Left lung (tissue), 10 donors: ENCODE results near the gene SEC22C. TPM values are rescaled to one million over a fixed set of nuclear protein-coding genes. Genes with fewer than 3 reads are reported as not detected.

Source experiments
- ATAC-seq: fragments of 200-7000 bp; cut with Tn5 transposase; one replicate; pipeline ENCODE4 v1.9.1; 2020; ENCODE audit warnings: moderate library complexity
- DNase-seq, 4 donors: peaks; one replicate each; pipeline ENCODE4 v3.0.0-alpha.2; 2013 to 2020
- H3K27ac ChIP-seq, 2 donors: fragments of 200-600 bp; sonication (generic) in 1 of 2; one replicate each; pipeline versions ENCODE4 v1.5.0 to v1.8.0; 2020 to 2021
- H3K27me3 ChIP-seq, 2 donors: fragments of 200-600 bp; sonication (generic) in 1 of 2; one replicate each; pipeline versions ENCODE4 v1.5.0 to v1.8.0; 2020 to 2021
- H3K36me3 ChIP-seq, 2 donors: fragments of 200-600 bp; sonication (generic) in 1 of 2; one replicate each; pipeline versions ENCODE4 v1.5.0 to v1.8.0; 2020 to 2021
- H3K4me1 ChIP-seq, 2 donors: fragments of 200-600 bp; one replicate each; pipeline ENCODE4 v1.8.0; 2021
- H3K4me3 ChIP-seq, 2 donors: fragments of 200-600 bp; sonication (generic) in 1 of 2; one replicate each; pipeline versions ENCODE4 v1.5.0 to v1.8.0; 2020 to 2021; ENCODE audit warnings: mild to moderate bottlenecking in 1 of 2
- H3K9me3 ChIP-seq, 2 donors: fragments of 200-600 bp; sonication (generic) in 1 of 2; one replicate each; pipeline versions ENCODE4 v1.5.0 to v1.8.0; 2020 to 2021
- intact Hi-C, 2 donors: fragments of 100-400 bp; cut with DNase I; formaldehyde crosslinking; loops; one replicate each; pipeline versions ENCODE4 v1.11.2 to v1.14.2; 2022
- polyA plus RNA-seq, 6 donors: library from polyadenylated mRNA; unstranded; fragments of 120-200 nt; gene quantifications; one replicate each; pipeline ENCODE4 v1.2.1, GENCODE V29; 2013; ENCODE audit not compliant: insufficient read length in 6 of 6
- total RNA-seq, 2 donors: library from RNA; stranded (reverse); fragmentation: NEBNext Ultra II Directional; extraction: Animal tissue kit (Norgen Biotek cat#: 25700); gene quantifications; one replicate each; pipeline ENCODE4 v1.2.1, GENCODE V29; 2021
- TF ChIP-seq, protein P1 (sequence below), 2 donors: fragments of 200-600 bp; sonication (generic) in 1 of 2; IDR thresholded peaks; one replicate each; pipeline versions ENCODE4 v1.5.0 to v1.8.0; 2021; ENCODE audit warnings: antibody characterized with exemption in 2 of 2
- donor health status: DM: no; HTN: yes; CAD: no.
- donor health status: DM: no; HTN: no; CAD: no.

Gene SEC22C
- total and polyA plus RNA-seq, 8 donors: 40.9 to 55.2 (median 46.1) TPM

DNA sequence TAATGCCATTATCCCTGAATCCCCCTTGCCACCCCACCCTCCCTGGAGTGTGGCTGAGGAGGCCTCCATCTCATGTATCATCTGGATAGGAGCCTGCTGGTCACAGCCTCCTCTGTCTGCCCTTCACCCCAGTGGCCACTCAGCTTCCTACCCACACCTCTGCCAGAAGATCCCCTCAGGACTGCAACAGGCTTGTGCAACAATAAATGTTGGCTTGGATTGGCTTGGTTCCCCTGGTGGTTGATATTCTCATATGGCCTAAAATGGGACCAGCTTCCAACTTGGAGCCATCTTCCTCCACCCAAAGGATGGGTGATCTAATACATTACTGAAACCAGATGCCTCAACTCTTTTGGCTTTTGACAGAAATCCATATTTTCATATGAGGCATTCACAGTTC, 44.4 kb downstream of the SEC22C start:
- TF ChIP-seq, protein P1, sequence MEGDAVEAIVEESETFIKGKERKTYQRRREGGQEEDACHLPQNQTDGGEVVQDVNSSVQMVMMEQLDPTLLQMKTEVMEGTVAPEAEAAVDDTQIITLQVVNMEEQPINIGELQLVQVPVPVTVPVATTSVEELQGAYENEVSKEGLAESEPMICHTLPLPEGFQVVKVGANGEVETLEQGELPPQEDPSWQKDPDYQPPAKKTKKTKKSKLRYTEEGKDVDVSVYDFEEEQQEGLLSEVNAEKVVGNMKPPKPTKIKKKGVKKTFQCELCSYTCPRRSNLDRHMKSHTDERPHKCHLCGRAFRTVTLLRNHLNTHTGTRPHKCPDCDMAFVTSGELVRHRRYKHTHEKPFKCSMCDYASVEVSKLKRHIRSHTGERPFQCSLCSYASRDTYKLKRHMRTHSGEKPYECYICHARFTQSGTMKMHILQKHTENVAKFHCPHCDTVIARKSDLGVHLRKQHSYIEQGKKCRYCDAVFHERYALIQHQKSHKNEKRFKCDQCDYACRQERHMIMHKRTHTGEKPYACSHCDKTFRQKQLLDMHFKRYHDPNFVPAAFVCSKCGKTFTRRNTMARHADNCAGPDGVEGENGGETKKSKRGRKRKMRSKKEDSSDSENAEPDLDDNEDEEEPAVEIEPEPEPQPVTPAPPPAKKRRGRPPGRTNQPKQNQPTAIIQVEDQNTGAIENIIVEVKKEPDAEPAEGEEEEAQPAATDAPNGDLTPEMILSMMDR (IDR thresholded peaks at IDR 0.05): no peak

GRCh38 chr3:42535981-42536784, 45.6 kb downstream of the SEC22C start:
- Histone ChIP-seq H3K9me3 (no peaks in the 10 kb centered on the region), H3K4me3 (no peak overlapping the region), H3K36me3 (peaks cover 0 to 12% of the 10 kb centered on the region in 2 donors), H3K4me1 (peaks cover 0 to 33% of the 10 kb centered on the region in 2 donors), H3K27ac (no peak overlapping the region), H3K27me3 (no peaks in the 10 kb centered on the region)
- intact Hi-C loops: no loop called here
- ATAC-seq: peak; percentile 28
- TF ChIP-seq, protein P1 (IDR thresholded peaks at IDR 0.05): peak; percentile 27 to 53
- DNase-seq: peak in 2 of 4 donors; percentile 31 to 74

More for the DNA sequence above, 44.4 kb downstream of the SEC22C start:
- H3K27me3 ChIP-seq: no peaks in the 10 kb centered on the region
- peaks cover 0 to 25% of the 10 kb centered on the region in 2 donors for H3K4me1 ChIP-seq
- ATAC-seq: no peak
- H3K4me3 ChIP-seq: no peak overlapping the region
- no peaks in the 10 kb centered on the region for H3K9me3 ChIP-seq
- intact Hi-C loops: no loop called here
- H3K27ac ChIP-seq: no peak overlapping the region
- H3K36me3 ChIP-seq: peaks cover 0 to 2% of the 10 kb centered on the region in 2 donors
- peak in 1 of 4 donors; percentile 12 for DNase-seq

DNA sequence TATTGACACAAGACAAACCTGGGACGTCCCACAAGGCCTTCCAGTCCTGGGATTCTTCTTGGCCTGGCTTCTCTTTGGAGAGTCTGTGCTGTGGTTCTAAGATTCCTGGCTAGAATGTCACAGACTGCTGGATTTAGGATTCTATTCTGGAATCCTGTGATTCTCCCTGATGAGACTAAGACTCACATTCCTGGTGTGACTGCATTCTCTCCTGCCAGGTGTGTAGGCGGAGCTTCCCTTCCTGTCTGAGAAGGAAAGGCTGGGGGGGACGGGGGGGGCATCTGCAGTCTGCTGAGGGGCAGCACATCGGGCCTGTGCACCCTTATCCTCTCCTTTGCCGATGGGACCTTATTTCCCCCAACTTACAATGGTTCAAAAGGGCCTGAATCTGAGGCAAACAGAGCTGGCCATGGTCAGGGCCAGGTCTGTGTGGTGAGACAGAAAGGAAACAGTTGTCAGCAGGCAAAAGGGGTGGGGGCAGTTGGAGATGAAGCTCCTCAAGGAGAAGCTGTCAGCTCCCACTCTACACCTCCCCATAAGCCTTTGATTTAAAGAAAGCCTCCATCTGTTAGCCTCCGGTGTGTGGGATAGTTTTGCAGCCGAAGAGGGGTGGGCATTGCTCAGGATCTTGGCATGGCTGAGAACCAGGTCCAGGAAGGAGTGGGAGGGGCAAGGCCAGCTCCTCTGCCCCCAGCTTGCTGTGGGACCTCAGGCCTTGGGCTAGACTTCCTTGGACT, 48.4 kb downstream of the SEC22C start:
- Histone ChIP-seq H3K9me3 (no peaks in the 10 kb centered on the region), H3K4me3 (no peak overlapping the region), H3K27me3 (no peaks in the 10 kb centered on the region), H3K4me1 (peaks cover 0 to 48% of the 10 kb centered on the region in 2 donors), H3K36me3 (peaks cover 0 to 19% of the 10 kb centered on the region in 2 donors), H3K27ac (peak overlapping the region in 1 of 2 donors; percentile 30)
- ATAC-seq (no peak), DNase-seq (peak in 1 of 4 donors; percentile 7)
- intact Hi-C loops: no loop called here
- TF ChIP-seq, protein P1 (IDR thresholded peaks at IDR 0.05): no peak

DNA sequence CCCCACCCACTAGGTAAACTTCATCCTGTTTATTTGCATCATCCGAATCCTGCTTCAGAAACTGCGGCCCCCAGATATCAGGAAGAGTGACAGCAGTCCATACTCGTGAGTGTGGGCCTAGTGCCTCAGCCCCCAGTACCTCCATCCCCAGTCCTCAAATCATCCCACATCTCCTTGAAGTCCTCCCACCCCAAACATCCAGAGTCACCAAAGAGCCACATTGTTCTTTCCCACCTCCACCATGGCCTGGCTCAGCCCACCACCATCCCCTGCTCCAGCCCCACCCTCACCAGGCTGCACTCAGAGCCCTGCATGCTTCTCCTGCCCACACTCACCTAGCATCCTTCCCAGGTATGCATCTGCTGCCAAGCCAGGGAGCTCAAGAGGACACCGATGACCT, 49.5 kb downstream of the SEC22C start:
- H3K4me1 ChIP-seq: peaks cover 0 to 58% of the 10 kb centered on the region in 2 donors
- no peaks in the 10 kb centered on the region for H3K9me3 ChIP-seq
- peak overlapping the region in 1 of 2 donors; percentile 37 for H3K27ac ChIP-seq
- peaks cover 0 to 27% of the 10 kb centered on the region in 2 donors for H3K36me3 ChIP-seq
- no peak overlapping the region for H3K4me3 ChIP-seq
- DNase-seq: peak in 1 of 4 donors; percentile 8
- no peaks in the 10 kb centered on the region for H3K27me3 ChIP-seq
- TF ChIP-seq, protein P1 (IDR thresholded peaks at IDR 0.05): no peak
- intact Hi-C loops: no loop called here
- no peak for ATAC-seq

- TF ChIP-seq, protein P1 (IDR thresholded peaks at IDR 0.05): no peak
- Histone ChIP-seq H3K27me3 (no peaks in the 10 kb centered on the region), H3K4me1 (peaks cover 0 to 64% of the 10 kb centered on the region in 2 donors), H3K4me3 (no peak overlapping the region), H3K9me3 (no peaks in the 10 kb centered on the region), H3K36me3 (peaks cover 0 to 30% of the 10 kb centered on the region in 2 donors), H3K27ac (peak overlapping the region in 1 of 2 donors; percentile 23)
- intact Hi-C loops: no loop called here
- no peak for ATAC-seq
- DNase-seq: peak in 1 of 4 donors; percentile 24
Measured at GRCh38 chr3:42531470-42531869, 50.3 kb downstream of the SEC22C start.
